NCI-H2029 (cell line): ENCODE data around the gene UQCC5.

Source experiments
- DNase-seq: peaks from one replicate; lab custom pipeline; 2025; lab: John Stamatoyannopoulos, UW

UQCC5 gene

GRCh38 chr3:52534281-52535183 lies 1.9 kb upstream of the UQCC5 start:
- no peak for DNase-seq

GRCh38 chr3:52535411-52536111 lies 844 bp upstream of the UQCC5 start:
- DNase-seq = no peak

- no peak for DNase-seq
Measured at GRCh38 chr3:52536112-52536368, 365 bp upstream of the UQCC5 start.

- DNase-seq = no peak
Measured at GRCh38 chr3:52537165-52537620, 788 bp downstream of the UQCC5 start.

GRCh38 chr3:52537726-52538421 lies 1.5 kb downstream of the UQCC5 start:
- DNase-seq = no peak

GRCh38 chr3:52539010-52539653 lies 2.7 kb downstream of the UQCC5 start:
- DNase-seq = no peak

- DNase-seq = no peak
Measured at GRCh38 chr3:52541050-52541449, 4.6 kb downstream of the UQCC5 start.

GRCh38 chr3:52544937-52545336 lies 8.5 kb downstream of the UQCC5 start:
- DNase-seq = no peak

- DNase-seq = no peak
Measured at GRCh38 chr3:52546111-52546901, 9.9 kb downstream of the UQCC5 start.

GRCh38 chr3:52547143-52547542 lies 10.7 kb downstream of the UQCC5 start:
- no peak for DNase-seq

- no peak for DNase-seq
Measured at GRCh38 chr3:52551118-52551517, 14.7 kb downstream of the UQCC5 start.

GRCh38 chr3:52552089-52552488 lies 15.7 kb downstream of the UQCC5 start:
- DNase-seq = no peak

GRCh38 chr3:52554026-52554755 lies 17.8 kb downstream of the UQCC5 start:
- DNase-seq = peak; percentile 9

GRCh38 chr3:52555056-52555455 lies 18.7 kb downstream of the UQCC5 start:
- DNase-seq = no peak

- no peak for DNase-seq
Measured at GRCh38 chr3:52557011-52557960, 20.9 kb downstream of the UQCC5 start.

GRCh38 chr3:52558436-52558835 lies 22.0 kb downstream of the UQCC5 start:
- DNase-seq = no peak

GRCh38 chr3:52561028-52561747 lies 24.8 kb downstream of the UQCC5 start:
- no peak for DNase-seq

GRCh38 chr3:52563984-52564383 lies 27.6 kb downstream of the UQCC5 start:
- DNase-seq = no peak

- DNase-seq = no peak
Measured at GRCh38 chr3:52568069-52568468, 31.7 kb downstream of the UQCC5 start.
